ENCODE measurements around the gene ARHGEF5.
"Not testable (repeated sequence)": the region's sequence is repeated elsewhere in the genome, so short reads cannot be mapped to it uniquely, and the experiment has no call there.

The ARHGEF5 gene

GRCh38 chr7:144418931-144419330 lies 63.7 kb downstream of the ARHGEF5 start:
- not testable (repeated sequence) for DNase-seq (ENCODE audit: insufficient read length, low spot score); FAIRE-seq

GRCh38 chr7:144427539-144427938 lies 72.3 kb downstream of the ARHGEF5 start:
- not testable (repeated sequence) for DNase-seq (ENCODE audit: insufficient read length, low spot score); FAIRE-seq

DNA sequence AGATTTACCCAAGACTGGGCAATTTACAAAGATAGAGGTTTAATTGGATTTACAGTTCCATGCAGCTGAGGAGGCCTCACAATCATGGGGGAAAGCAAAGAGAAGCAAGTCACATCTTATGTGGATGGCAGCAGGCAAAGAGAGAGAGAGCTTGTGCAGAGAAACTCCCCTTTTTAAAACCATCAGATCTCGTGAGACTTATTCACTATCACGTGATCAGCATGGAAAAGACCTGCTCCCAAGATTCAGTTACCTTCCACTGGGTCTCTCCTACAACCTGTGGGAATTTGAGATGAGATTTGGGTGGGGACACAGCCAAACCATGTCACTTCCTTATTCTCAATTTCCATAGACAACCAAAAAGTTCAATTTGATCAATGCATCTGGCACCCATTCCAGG lies 73.2 kb downstream of the ARHGEF5 start:
- DNase-seq (ENCODE audit: insufficient read length, low spot score) (no peak), FAIRE-seq (no peak)

All from GM19239 (cell line).